ENCODE results near the gene PKP2. TPM values are rescaled to one million over a fixed set of nuclear protein-coding genes. Genes with fewer than 3 reads are reported as not detected.

PKP2 gene
- total and polyA plus RNA-seq, 9 of the 15 experiments (the other 6 are each of a cell fraction or from before 2014, with no cell fraction given): 1.6 to 4.2 (median 2.8) TPM

DNA sequence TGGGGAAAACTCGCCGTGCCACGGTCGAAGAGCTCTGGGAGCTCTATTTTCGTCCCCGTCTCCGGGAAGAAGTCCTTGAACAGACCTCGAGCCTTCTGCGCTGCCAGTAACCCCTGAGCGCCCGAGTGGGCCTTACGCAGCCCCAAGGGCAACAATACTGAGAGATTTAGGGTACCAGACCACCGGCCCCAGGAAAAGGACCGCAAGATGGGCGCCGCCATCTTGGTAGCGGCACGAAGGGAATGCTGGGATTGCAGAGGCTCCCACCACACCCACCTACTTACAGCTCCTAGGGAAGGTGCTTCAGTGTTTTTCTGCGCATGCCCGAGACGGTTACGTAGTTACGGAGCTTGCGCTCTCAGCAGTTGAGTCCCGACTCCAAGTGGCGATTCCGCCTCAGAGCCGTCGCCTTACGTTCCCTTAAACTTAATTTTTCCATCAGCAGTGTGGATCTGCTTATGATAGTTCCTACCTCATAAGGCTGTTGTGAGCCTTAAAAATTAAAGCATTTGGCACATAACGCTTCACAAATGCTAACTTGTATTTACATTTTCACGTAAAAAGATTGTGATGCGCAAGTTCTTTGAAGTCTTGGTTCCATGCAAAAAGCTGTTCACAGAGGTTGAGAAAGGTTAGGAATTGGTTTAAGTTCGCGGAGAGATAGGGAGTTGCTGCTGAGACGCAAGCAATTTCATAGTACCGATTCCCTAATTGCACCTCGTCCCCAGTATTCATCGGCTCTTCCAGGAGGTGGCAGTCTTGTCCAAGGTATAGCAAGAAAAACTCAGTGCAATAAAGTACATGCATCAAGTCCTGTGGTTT is 140.7 kb downstream of the PKP2 start, which contains the start of gene YARS2 (continued):
- TF ChIP-seq PURB (CRISPR knock-in tag; IDR thresholded peaks at IDR 0.05; ENCODE audit: low read depth): no peak
- TF ChIP-seq HMG20B (CRISPR knock-in tag; IDR thresholded peaks at IDR 0.05): no peak
- TF ChIP-seq HSF4 (CRISPR knock-in tag; IDR thresholded peaks at IDR 0.05; ENCODE audit: borderline replicate concordance): peak; percentile 41; the same call in 1 of the 2 replicates
- peak; percentile 11; the same call in 1 of the 2 replicates for TF ChIP-seq ZBTB33 (CRISPR knock-in tag; IDR thresholded peaks at IDR 0.05)
- TF ChIP-seq CREBBP (IDR thresholded peaks at IDR 0.05; ENCODE audit: low read depth, low read length): no peak
- TF ChIP-seq ZNF146 (CRISPR knock-in tag; IDR thresholded peaks at IDR 0.05; ENCODE audit: unreplicated experiment): no peak
- no peak for TF ChIP-seq ZNF778 (CRISPR knock-in tag; IDR thresholded peaks at IDR 0.05)
- TF ChIP-seq MEF2A (IDR thresholded peaks at IDR 0.05; ENCODE audit: control insufficient read depth, low read depth, low read length): no peak
- peak; percentile 81 for TF ChIP-seq ARID2 (IDR thresholded peaks at IDR 0.05)
- TF ChIP-seq, protein P1, sequence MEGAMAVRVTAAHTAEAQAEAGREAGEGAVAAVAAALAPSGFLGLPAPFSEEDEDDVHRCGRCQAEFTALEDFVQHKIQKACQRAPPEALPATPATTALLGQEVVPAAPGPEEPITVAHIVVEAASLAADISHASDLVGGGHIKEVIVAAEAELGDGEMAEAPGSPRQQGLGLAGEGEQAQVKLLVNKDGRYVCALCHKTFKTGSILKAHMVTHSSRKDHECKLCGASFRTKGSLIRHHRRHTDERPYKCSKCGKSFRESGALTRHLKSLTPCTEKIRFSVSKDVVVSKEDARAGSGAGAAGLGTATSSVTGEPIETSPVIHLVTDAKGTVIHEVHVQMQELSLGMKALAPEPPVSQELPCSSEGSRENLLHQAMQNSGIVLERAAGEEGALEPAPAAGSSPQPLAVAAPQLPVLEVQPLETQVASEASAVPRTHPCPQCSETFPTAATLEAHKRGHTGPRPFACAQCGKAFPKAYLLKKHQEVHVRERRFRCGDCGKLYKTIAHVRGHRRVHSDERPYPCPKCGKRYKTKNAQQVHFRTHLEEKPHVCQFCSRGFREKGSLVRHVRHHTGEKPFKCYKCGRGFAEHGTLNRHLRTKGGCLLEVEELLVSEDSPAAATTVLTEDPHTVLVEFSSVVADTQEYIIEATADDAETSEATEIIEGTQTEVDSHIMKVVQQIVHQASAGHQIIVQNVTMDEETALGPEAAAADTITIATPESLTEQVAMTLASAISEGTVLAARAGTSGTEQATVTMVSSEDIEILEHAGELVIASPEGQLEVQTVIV (CRISPR knock-in tag; IDR thresholded peaks at IDR 0.05; ENCODE audit: borderline replicate concordance): no peak
- TF ChIP-seq, protein P2, sequence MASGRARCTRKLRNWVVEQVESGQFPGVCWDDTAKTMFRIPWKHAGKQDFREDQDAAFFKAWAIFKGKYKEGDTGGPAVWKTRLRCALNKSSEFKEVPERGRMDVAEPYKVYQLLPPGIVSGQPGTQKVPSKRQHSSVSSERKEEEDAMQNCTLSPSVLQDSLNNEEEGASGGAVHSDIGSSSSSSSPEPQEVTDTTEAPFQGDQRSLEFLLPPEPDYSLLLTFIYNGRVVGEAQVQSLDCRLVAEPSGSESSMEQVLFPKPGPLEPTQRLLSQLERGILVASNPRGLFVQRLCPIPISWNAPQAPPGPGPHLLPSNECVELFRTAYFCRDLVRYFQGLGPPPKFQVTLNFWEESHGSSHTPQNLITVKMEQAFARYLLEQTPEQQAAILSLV (tag; IDR thresholded peaks at IDR 0.05): no peak
- TF ChIP-seq, protein P3, sequence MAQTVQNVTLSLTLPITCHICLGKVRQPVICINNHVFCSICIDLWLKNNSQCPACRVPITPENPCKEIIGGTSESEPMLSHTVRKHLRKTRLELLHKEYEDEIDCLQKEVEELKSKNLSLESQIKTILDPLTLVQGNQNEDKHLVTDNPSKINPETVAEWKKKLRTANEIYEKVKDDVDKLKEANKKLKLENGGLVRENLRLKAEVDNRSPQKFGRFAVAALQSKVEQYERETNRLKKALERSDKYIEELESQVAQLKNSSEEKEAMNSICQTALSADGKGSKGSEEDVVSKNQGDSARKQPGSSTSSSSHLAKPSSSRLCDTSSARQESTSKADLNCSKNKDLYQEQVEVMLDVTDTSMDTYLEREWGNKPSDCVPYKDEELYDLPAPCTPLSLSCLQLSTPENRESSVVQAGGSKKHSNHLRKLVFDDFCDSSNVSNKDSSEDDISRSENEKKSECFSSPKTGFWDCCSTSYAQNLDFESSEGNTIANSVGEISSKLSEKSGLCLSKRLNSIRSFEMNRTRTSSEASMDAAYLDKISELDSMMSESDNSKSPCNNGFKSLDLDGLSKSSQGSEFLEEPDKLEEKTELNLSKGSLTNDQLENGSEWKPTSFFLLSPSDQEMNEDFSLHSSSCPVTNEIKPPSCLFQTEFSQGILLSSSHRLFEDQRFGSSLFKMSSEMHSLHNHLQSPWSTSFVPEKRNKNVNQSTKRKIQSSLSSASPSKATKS (CRISPR knock-in tag; IDR thresholded peaks at IDR 0.05): no peak
- no peak for TF ChIP-seq NR1H2 (CRISPR knock-in tag; IDR thresholded peaks at IDR 0.05)
- TF ChIP-seq SIN3B (IDR thresholded peaks at IDR 0.05; ENCODE audit: low read depth): peak; percentile 78; the same call in 1 of the 2 replicates
- TF ChIP-seq RBM39 (optimal IDR thresholded peaks at IDR 0.05; ENCODE audit: low read depth, low read length): no peak
- peak; percentile 77 for TF ChIP-seq PML (IDR thresholded peaks at IDR 0.05; ENCODE audit: low read length)
- TF ChIP-seq RBM34 (IDR thresholded peaks at IDR 0.05; ENCODE audit: borderline replicate concordance, insufficient read depth, low read length): no peak
- no peak for TF ChIP-seq ZC3H11A (IDR thresholded peaks at IDR 0.05; ENCODE audit: low read depth, low read length)
- TF ChIP-seq, protein P4, sequence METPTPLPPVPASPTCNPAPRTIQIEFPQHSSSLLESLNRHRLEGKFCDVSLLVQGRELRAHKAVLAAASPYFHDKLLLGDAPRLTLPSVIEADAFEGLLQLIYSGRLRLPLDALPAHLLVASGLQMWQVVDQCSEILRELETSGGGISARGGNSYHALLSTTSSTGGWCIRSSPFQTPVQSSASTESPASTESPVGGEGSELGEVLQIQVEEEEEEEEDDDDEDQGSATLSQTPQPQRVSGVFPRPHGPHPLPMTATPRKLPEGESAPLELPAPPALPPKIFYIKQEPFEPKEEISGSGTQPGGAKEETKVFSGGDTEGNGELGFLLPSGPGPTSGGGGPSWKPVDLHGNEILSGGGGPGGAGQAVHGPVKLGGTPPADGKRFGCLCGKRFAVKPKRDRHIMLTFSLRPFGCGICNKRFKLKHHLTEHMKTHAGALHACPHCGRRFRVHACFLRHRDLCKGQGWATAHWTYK (CRISPR knock-in tag; IDR thresholded peaks at IDR 0.05): no peak
